A549 (cell line): Measurements from ENCODE around the gene PLK1.

Experiments
- BHLHE40 ChIP-seq: IDR thresholded peaks from 2 replicates; pipeline ENCODE4 v1.6.1; 2012; ENCODE audit warnings: low read depth, low read length, inconsistent platforms
- CEBPB ChIP-seq, 2 experiments: fragments of >200 bp in 1 of 2; sonication (Bioruptor Twin) in 1 of 2; formaldehyde crosslinking in 1 of 2; IDR thresholded peaks; 2 replicates each; pipeline ENCODE4 v1.6.1; 2012 to 2016
- MAZ ChIP-seq: fragments of 150-350 bp; IDR thresholded peaks from 2 replicates; pipeline ENCODE4 v1.6.1; 2014; ENCODE audit warnings: antibody characterized with exemption, low read depth, low read length, borderline replicate concordance
- MYC ChIP-seq: IDR thresholded peaks from 2 replicates; pipeline ENCODE4 v1.6.1; 2012; ENCODE audit warnings: mild to moderate bottlenecking, inconsistent platforms, low read length, improper control_type of control experiment, borderline replicate concordance
- NR3C1 ChIP-seq: fragments of >200 bp; sonication (Bioruptor Twin); formaldehyde crosslinking; IDR thresholded peaks from 3 replicates; pipeline ENCODE4 v1.6.1; 2017
- POLR2A ChIP-seq: IDR thresholded peaks from 2 replicates; pipeline ENCODE4 v1.6.1; 2012; ENCODE audit warnings: mild to moderate bottlenecking, low read length
- RARB ChIP-seq: fragments of 250-450 bp; sonication (Bioruptor Pico); IDR thresholded peaks from 2 replicates; pipeline ENCODE4 v1.8.0; 2021; ENCODE audit warnings: mild to moderate bottlenecking, moderate library complexity
- RFX5 ChIP-seq: fragments of 450-650 bp; IDR thresholded peaks from 2 replicates; pipeline ENCODE4 v1.7.1; 2014; ENCODE audit warnings: antibody characterized with exemption, mild to moderate bottlenecking, moderate library complexity
- TF ChIP-seq, protein P1 (sequence below): fragments of >200 bp; sonication (Bioruptor Twin); formaldehyde crosslinking; IDR thresholded peaks from 3 replicates; pipeline ENCODE4 v1.5.1; 2016
- TF ChIP-seq, protein P2 (sequence below): fragments of 200-600 bp; sonication (generic); IDR thresholded peaks from 2 replicates; pipeline ENCODE4 v1.6.1; 2016; ENCODE audit warnings: antibody characterized with exemption, mild to moderate bottlenecking, moderate library complexity

DNA sequence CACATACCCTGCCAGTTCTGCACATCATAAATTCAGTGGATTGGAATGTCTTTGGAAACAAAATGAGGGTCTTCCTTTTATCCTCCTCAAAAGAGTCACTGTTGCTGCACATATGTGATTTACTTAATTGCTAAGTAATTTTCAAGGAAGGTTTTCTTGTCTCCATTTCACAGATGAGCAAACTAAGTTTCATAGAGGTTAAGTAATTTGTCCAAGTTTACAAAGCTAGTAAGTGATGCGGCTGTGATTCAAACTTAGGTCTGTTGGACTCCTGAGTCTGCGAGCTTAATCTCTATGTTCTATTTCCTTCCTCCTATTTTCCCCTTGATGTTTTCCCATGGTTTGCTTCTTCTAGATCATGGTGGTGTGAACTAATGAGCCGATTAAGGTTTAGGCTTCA lies 48.0 kb downstream of the PLK1 start:
- TF ChIP-seq, protein P1, sequence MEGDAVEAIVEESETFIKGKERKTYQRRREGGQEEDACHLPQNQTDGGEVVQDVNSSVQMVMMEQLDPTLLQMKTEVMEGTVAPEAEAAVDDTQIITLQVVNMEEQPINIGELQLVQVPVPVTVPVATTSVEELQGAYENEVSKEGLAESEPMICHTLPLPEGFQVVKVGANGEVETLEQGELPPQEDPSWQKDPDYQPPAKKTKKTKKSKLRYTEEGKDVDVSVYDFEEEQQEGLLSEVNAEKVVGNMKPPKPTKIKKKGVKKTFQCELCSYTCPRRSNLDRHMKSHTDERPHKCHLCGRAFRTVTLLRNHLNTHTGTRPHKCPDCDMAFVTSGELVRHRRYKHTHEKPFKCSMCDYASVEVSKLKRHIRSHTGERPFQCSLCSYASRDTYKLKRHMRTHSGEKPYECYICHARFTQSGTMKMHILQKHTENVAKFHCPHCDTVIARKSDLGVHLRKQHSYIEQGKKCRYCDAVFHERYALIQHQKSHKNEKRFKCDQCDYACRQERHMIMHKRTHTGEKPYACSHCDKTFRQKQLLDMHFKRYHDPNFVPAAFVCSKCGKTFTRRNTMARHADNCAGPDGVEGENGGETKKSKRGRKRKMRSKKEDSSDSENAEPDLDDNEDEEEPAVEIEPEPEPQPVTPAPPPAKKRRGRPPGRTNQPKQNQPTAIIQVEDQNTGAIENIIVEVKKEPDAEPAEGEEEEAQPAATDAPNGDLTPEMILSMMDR: no peak
- TF ChIP-seq, protein P2, sequence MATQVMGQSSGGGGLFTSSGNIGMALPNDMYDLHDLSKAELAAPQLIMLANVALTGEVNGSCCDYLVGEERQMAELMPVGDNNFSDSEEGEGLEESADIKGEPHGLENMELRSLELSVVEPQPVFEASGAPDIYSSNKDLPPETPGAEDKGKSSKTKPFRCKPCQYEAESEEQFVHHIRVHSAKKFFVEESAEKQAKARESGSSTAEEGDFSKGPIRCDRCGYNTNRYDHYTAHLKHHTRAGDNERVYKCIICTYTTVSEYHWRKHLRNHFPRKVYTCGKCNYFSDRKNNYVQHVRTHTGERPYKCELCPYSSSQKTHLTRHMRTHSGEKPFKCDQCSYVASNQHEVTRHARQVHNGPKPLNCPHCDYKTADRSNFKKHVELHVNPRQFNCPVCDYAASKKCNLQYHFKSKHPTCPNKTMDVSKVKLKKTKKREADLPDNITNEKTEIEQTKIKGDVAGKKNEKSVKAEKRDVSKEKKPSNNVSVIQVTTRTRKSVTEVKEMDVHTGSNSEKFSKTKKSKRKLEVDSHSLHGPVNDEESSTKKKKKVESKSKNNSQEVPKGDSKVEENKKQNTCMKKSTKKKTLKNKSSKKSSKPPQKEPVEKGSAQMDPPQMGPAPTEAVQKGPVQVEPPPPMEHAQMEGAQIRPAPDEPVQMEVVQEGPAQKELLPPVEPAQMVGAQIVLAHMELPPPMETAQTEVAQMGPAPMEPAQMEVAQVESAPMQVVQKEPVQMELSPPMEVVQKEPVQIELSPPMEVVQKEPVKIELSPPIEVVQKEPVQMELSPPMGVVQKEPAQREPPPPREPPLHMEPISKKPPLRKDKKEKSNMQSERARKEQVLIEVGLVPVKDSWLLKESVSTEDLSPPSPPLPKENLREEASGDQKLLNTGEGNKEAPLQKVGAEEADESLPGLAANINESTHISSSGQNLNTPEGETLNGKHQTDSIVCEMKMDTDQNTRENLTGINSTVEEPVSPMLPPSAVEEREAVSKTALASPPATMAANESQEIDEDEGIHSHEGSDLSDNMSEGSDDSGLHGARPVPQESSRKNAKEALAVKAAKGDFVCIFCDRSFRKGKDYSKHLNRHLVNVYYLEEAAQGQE: no peak
- TF ChIP-seq RFX5: no peak
- TF ChIP-seq RARB (CRISPR knock-in tag): no peak
- no peak for TF ChIP-seq CEBPB (IDR thresholded peaks at IDR 0.05)
- no peak for TF ChIP-seq NR3C1
- no peak for TF ChIP-seq POLR2A
- TF ChIP-seq MAZ: no peak
- no peak for TF ChIP-seq BHLHE40
- TF ChIP-seq MYC: no peak
